ENCODE data around the gene DOC2B.
"Not testable (repeated sequence)": the region's sequence is repeated elsewhere in the genome, so short reads cannot be mapped to it uniquely, and the experiment has no call there.

Gene DOC2B

GRCh38 chr17:210402-210801, 29.0 kb upstream of the DOC2B start:
- ATAC-seq: no peak
- no peak for DNase-seq

GRCh38 chr17:208429-208828, 27.0 kb upstream of the DOC2B start:
- DNase-seq: no peak
- no peak for ATAC-seq

GRCh38 chr17:207775-208174, 26.3 kb upstream of the DOC2B start:
- DNase-seq (no peak), ATAC-seq (no peak)

GRCh38 chr17:206941-207560, 25.6 kb upstream of the DOC2B start:
- no peak for DNase-seq

GRCh38 chr17:206484-206883, 25.0 kb upstream of the DOC2B start:
- not testable (repeated sequence) for ATAC-seq, DNase-seq

More at GRCh38 chr17:206941-207560, 25.6 kb upstream of the DOC2B start:
- no peak for ATAC-seq

GRCh38 chr17:205817-206216, 24.4 kb upstream of the DOC2B start:
- ATAC-seq: no peak
- DNase-seq: no peak

GRCh38 chr17:205148-205669, 23.8 kb upstream of the DOC2B start:
- no peak for ATAC-seq
- DNase-seq: no peak

- no peak for ATAC-seq
- DNase-seq: no peak
Observed at GRCh38 chr17:204427-205147, 23.1 kb upstream of the DOC2B start.

GRCh38 chr17:202501-202951, 21.1 kb upstream of the DOC2B start:
- no peak for ATAC-seq
- no peak for DNase-seq

GRCh38 chr17:201736-202135, 20.3 kb upstream of the DOC2B start:
- ATAC-seq, DNase-seq: not testable (repeated sequence)

- DNase-seq, ATAC-seq: not testable (repeated sequence)
Observed at GRCh38 chr17:201257-201656, 19.8 kb upstream of the DOC2B start.

- ATAC-seq (no peak), DNase-seq (no peak)
Observed at GRCh38 chr17:200586-200985, 19.1 kb upstream of the DOC2B start.

GRCh38 chr17:199806-200545, 18.5 kb upstream of the DOC2B start:
- DNase-seq (no peak), ATAC-seq (no peak)

GRCh38 chr17:199191-199604, 17.7 kb upstream of the DOC2B start:
- ATAC-seq (no peak), DNase-seq (no peak)

GRCh38 chr17:198225-198624, 16.8 kb upstream of the DOC2B start:
- DNase-seq, ATAC-seq: not testable (repeated sequence)

- ATAC-seq (no peak), DNase-seq (no peak)
Observed at GRCh38 chr17:197352-197751, 15.9 kb upstream of the DOC2B start.

- no peak for ATAC-seq
- no peak for DNase-seq
Observed at GRCh38 chr17:194828-195602, 13.6 kb upstream of the DOC2B start.

GRCh38 chr17:193841-194806, 12.7 kb upstream of the DOC2B start:
- DNase-seq: no peak
- no peak for ATAC-seq

- DNase-seq (no peak), ATAC-seq (no peak)
Observed at GRCh38 chr17:193426-193810, 12.0 kb upstream of the DOC2B start.

GRCh38 chr17:192666-193425, 11.4 kb upstream of the DOC2B start:
- ATAC-seq (no peak), DNase-seq (no peak)
